ENCODE data around the gene KMT2E.
"Not testable (repeated sequence)": the region's sequence is repeated elsewhere in the genome, so short reads cannot be mapped to it uniquely, and the experiment has no call there.

The KMT2E gene

GRCh38 chr7:104982308-104983075 is 31.5 kb upstream of the KMT2E start:
- no peak for DNase-seq

GRCh38 chr7:104983076-104983577 is 30.9 kb upstream of the KMT2E start:
- DNase-seq, result no peak

GRCh38 chr7:104983578-104984539 is 30.1 kb upstream of the KMT2E start:
- peak; percentile 84 to 96 for DNase-seq

- DNase-seq, result no peak
These were observed 29.3 kb upstream of the KMT2E start for GRCh38 chr7:104984585-104985258.

- no peak for DNase-seq
These were observed 28.8 kb upstream of the KMT2E start for GRCh38 chr7:104985259-104985617.

GRCh38 chr7:104986628-104987259 is 27.3 kb upstream of the KMT2E start:
- DNase-seq, result no peak

- DNase-seq, result not testable (repeated sequence)
These were observed 26.6 kb upstream of the KMT2E start for GRCh38 chr7:104987403-104987802.

GRCh38 chr7:104990983-104991382 is 23.0 kb upstream of the KMT2E start:
- DNase-seq, result no peak

- no peak for DNase-seq
These were observed 21.7 kb upstream of the KMT2E start for GRCh38 chr7:104992306-104992705.

- DNase-seq, result peak in 1 of 2 donors; percentile 43
These were observed 20.7 kb upstream of the KMT2E start for GRCh38 chr7:104993217-104993862.

GRCh38 chr7:104998040-104998752 is 15.8 kb upstream of the KMT2E start:
- DNase-seq, result no peak

GRCh38 chr7:105000200-105000599 is 13.8 kb upstream of the KMT2E start:
- DNase-seq, result no peak

- DNase-seq, result no peak
These were observed 13.1 kb upstream of the KMT2E start for GRCh38 chr7:105000927-105001336.

- DNase-seq, result no peak
These were observed 12.3 kb upstream of the KMT2E start for GRCh38 chr7:105001652-105002184.

GRCh38 chr7:105003275-105003674 is 10.7 kb upstream of the KMT2E start:
- DNase-seq, result no peak

- DNase-seq, result no peak
These were observed 10.0 kb upstream of the KMT2E start for GRCh38 chr7:105003872-105004510.

GRCh38 chr7:105005006-105005405 is 9.0 kb upstream of the KMT2E start:
- not testable (repeated sequence) for DNase-seq

GRCh38 chr7:105005486-105005885 is 8.5 kb upstream of the KMT2E start:
- not testable (repeated sequence) for DNase-seq

GRCh38 chr7:105006367-105007136 is 7.5 kb upstream of the KMT2E start:
- DNase-seq, result no peak

- DNase-seq, result no peak
These were observed 6.7 kb upstream of the KMT2E start for GRCh38 chr7:105007298-105007697.

Measured in bone marrow (tissue), 2 donors.